ENCODE results near the gene GRIA1. TPM values are rescaled to one million over a fixed set of nuclear protein-coding genes. Genes with fewer than 3 reads are reported as not detected.

The GRIA1 gene
- total and polyA plus RNA-seq, 9 donors = 0.11 to 1.4 (median 0.34) TPM; not detected in 2

GRCh38 chr5:153530357-153531143 is 40.1 kb downstream of the GRIA1 start:
- WGBS, 3 donors = 73 to 95% (median 85%) methylated on average over 4 of the region's 4 CpGs
- TF ChIP-seq POLR2A (IDR thresholded peaks at IDR 0.05) = no peak
- no peak overlapping the region for H3K4me3 ChIP-seq

GRCh38 chr5:153533546-153533945 is 43.1 kb downstream of the GRIA1 start:
- no peak overlapping the region for H3K27ac ChIP-seq
- H3K27me3 ChIP-seq = no peaks in the 10 kb centered on the region
- TF ChIP-seq POLR2A (IDR thresholded peaks at IDR 0.05) (no peak), EP300 (IDR thresholded peaks at IDR 0.05) (no peak), CTCF (IDR thresholded peaks at IDR 0.05) (no peak)
- no peaks in the 10 kb centered on the region for H3K36me3 ChIP-seq
- intact Hi-C loops (cut with DNase I) = no loop called here
- 42 to 47% (median 46%) methylated on average over 1 of the region's 1 CpG for WGBS, 3 donors
- H3K9me3 ChIP-seq = no peaks in the 10 kb centered on the region
- no peak for DNase-seq
- no peak overlapping the region for H3K4me3 ChIP-seq
- no peaks in the 10 kb centered on the region for H3K4me1 ChIP-seq (ENCODE audit: insufficient read depth)

More at GRCh38 chr5:153530357-153531143, 40.1 kb downstream of the GRIA1 start:
- Histone ChIP-seq H3K27ac (no peak overlapping the region), H3K9me3 (no peaks in the 10 kb centered on the region), H3K36me3 (no peaks in the 10 kb centered on the region), H3K27me3 (no peaks in the 10 kb centered on the region), H3K4me1 (ENCODE audit: insufficient read depth) (no peaks in the 10 kb centered on the region)
- intact Hi-C loops (cut with DNase I) = no loop called here
- no peak for DNase-seq

- intact Hi-C loops (cut with DNase I) = no loop called here
- Histone ChIP-seq H3K36me3 (no peaks in the 10 kb centered on the region), H3K4me1 (ENCODE audit: insufficient read depth) (no peaks in the 10 kb centered on the region), H3K27ac (no peak overlapping the region), H3K9me3 (no peaks in the 10 kb centered on the region), H3K27me3 (no peaks in the 10 kb centered on the region), H3K4me3 (no peak overlapping the region)
- no peak for DNase-seq
- 9 to 12% (median 10%) methylated on average over 1 of the region's 1 CpG for WGBS, 3 donors
- TF ChIP-seq POLR2A (IDR thresholded peaks at IDR 0.05) (no peak), CTCF (IDR thresholded peaks at IDR 0.05) (no peak), EP300 (IDR thresholded peaks at IDR 0.05) (no peak)
Measured at GRCh38 chr5:153534102-153534501, 43.6 kb downstream of the GRIA1 start.

- intact Hi-C loops (cut with DNase I) = no loop called here
- no peak for TF ChIP-seq EP300 (IDR thresholded peaks at IDR 0.05)
- TF ChIP-seq POLR2A (IDR thresholded peaks at IDR 0.05) = no peak
- TF ChIP-seq CTCF (IDR thresholded peaks at IDR 0.05) = no peak
- Histone ChIP-seq H3K4me1 (ENCODE audit: insufficient read depth) (no peaks in the 10 kb centered on the region), H3K36me3 (no peaks in the 10 kb centered on the region), H3K9me3 (no peaks in the 10 kb centered on the region), H3K27ac (no peak overlapping the region), H3K27me3 (no peaks in the 10 kb centered on the region), H3K4me3 (no peak overlapping the region)
- no peak for DNase-seq
- WGBS, 3 donors = 46 to 75% (median 54%) methylated on average over 8 of the region's 8 CpGs
Measured at GRCh38 chr5:153537207-153537606, 46.7 kb downstream of the GRIA1 start.

GRCh38 chr5:153539983-153540382 is 49.5 kb downstream of the GRIA1 start:
- Histone ChIP-seq H3K36me3 (no peaks in the 10 kb centered on the region), H3K27me3 (no peaks in the 10 kb centered on the region), H3K9me3 (no peaks in the 10 kb centered on the region), H3K4me3 (no peak overlapping the region), H3K27ac (no peak overlapping the region), H3K4me1 (ENCODE audit: insufficient read depth) (no peaks in the 10 kb centered on the region)
- intact Hi-C loops (cut with DNase I) = no loop called here
- 70 to 76% (median 73%) methylated on average over 4 of the region's 4 CpGs for WGBS, 3 donors
- no peak for DNase-seq
- TF ChIP-seq CTCF (IDR thresholded peaks at IDR 0.05) = no peak
- no peak for TF ChIP-seq POLR2A (IDR thresholded peaks at IDR 0.05)
- no peak for TF ChIP-seq EP300 (IDR thresholded peaks at IDR 0.05)
